Panc1 (cell line): ENCODE data around the gene ADD1. TPM values are rescaled to one million over a fixed set of nuclear protein-coding genes. Genes with fewer than 3 reads are reported as not detected.

Experiments used
- ATAC-seq: fragments of 200-7000 bp; cut with Tn5 transposase; 2 replicates; pipeline ENCODE4 v1.9.1; 2020; ENCODE audit warnings: mild to moderate bottlenecking, moderate library complexity
- BruUV-seq: library from RNA; stranded (reverse); fragments of 400-500 nt; replicated peaks from 2 replicates; lab custom pipeline; 2021; lab: Mats Ljungman, UMichigan
- CTCF ChIA-PET: fragments of 300-600 bp; sonication (Branson Sonifier 250); formaldehyde crosslinking; loops from one replicate; lab custom pipeline; 2022; ENCODE audit warnings: antibody characterized with exemption; lab: Charles Lee
- POLR2A ChIA-PET: fragments of 300-600 bp; sonication (Branson Sonifier 250); formaldehyde crosslinking; loops from one replicate; lab custom pipeline; 2022; ENCODE audit warnings: antibody characterized with exemption; lab: Charles Lee
- DNase-seq: peaks from one replicate; pipeline ENCODE4 v3.0.0-alpha.2; 2010; ENCODE audit warnings: low read depth, low spot score
- H3K27ac ChIP-seq: 2 replicates; pipeline ENCODE4 v1.5.1; 2011; ENCODE audit warnings: mild to moderate bottlenecking, low read length, inconsistent platforms
- H3K27me3 ChIP-seq: fragments of 200-500 bp; sonication (Bioruptor generic); 2 replicates; pipeline ENCODE4 v1.6.0; 2014; ENCODE audit warnings: low read length, inconsistent platforms; ENCODE audit not compliant: control insufficient read depth, insufficient read depth
- H3K36me3 ChIP-seq: fragments of 200-500 bp; sonication (Bioruptor generic); 2 replicates; pipeline ENCODE4 v1.5.1; 2014; ENCODE audit warnings: inconsistent platforms, mild to moderate bottlenecking, low read length, moderate library complexity; ENCODE audit not compliant: control insufficient read depth, insufficient read depth
- H3K4me1 ChIP-seq: 2 replicates; pipeline ENCODE4 v1.5.1; 2011; ENCODE audit warnings: inconsistent platforms, mild to moderate bottlenecking, low read length, moderate library complexity; ENCODE audit not compliant: control insufficient read depth, insufficient read depth
- H3K4me3 ChIP-seq, 2 experiments: 2 replicates each; pipeline ENCODE4 v1.5.1; 2011 to 2012; ENCODE audit warnings: low read depth in 2 of 2, low read length in 2 of 2, mild to moderate bottlenecking in 2 of 2, inconsistent platforms in 1 of 2, moderate library complexity in 1 of 2
- H3K9me3 ChIP-seq: fragments of 200-500 bp; sonication (Bioruptor generic); 2 replicates; pipeline ENCODE4 v1.5.1; 2014; ENCODE audit warnings: low read depth, mild to moderate bottlenecking, inconsistent platforms, low read length, moderate library complexity; ENCODE audit not compliant: control insufficient read depth, insufficient read depth
- POLR2AphosphoS5 ChIP-seq: IDR thresholded peaks from 2 replicates; pipeline ENCODE4 v1.6.1; 2012; ENCODE audit warnings: mild to moderate bottlenecking, low read depth, low read length, moderate library complexity
- SIN3A ChIP-seq: IDR thresholded peaks from 2 replicates; pipeline ENCODE4 v1.6.1; 2012; ENCODE audit warnings: low read depth, mild to moderate bottlenecking, low read length, moderate library complexity, borderline replicate concordance; ENCODE audit not compliant: insufficient read depth
- TCF7L2 ChIP-seq: IDR thresholded peaks from 2 replicates; pipeline ENCODE4 v1.6.1; 2011; ENCODE audit warnings: mild to moderate bottlenecking, low read depth, low read length, inconsistent platforms
- in situ Hi-C: cut with HindIII; loops from 2 replicates; pipeline ENCODE4 v1.10.0; 2016; ENCODE audit warnings: low sequenced_read_pairs, low pct_unique_long_range_greater_than_20kb
- intact Hi-C: fragments of 100-400 bp; cut with micrococcal nuclease; formaldehyde crosslinking; loops from one replicate; pipeline ENCODE4 v1.10.0; 2022; ENCODE audit not compliant: unreplicated experiment
- total RNA-seq: library from RNA; stranded (reverse); gene quantifications from one replicate; pipeline ENCODE4 v1.2.1, GENCODE V29; 2021; ENCODE audit not compliant: unreplicated experiment
- TF ChIP-seq, protein P1 (sequence below), 2 experiments: IDR thresholded peaks; 2 replicates each; pipeline ENCODE4 v1.6.1; 2011 to 2012; ENCODE audit warnings: low read depth in 2 of 2, control low read depth in 1 of 2, low read length in 1 of 2, mild to moderate bottlenecking in 1 of 2, moderate library complexity in 1 of 2; ENCODE audit not compliant: insufficient read depth in 1 of 2
- TF ChIP-seq, protein P2 (sequence below): fragments of 450-650 bp; IDR thresholded peaks from 2 replicates; pipeline ENCODE4 v1.5.1; 2017; ENCODE audit warnings: mild to moderate bottlenecking

The ADD1 gene
- total RNA-seq, 1 experiment from 2014 or later = 158 TPM

GRCh38 chr4:2925931-2926860, 82.6 kb downstream of the ADD1 start:
- H3K4me1 ChIP-seq = peaks cover 7% of the 10 kb centered on the region; the same call in 1 of the 2 replicates
- no peak overlapping the region for H3K4me3 ChIP-seq
- H3K9me3 ChIP-seq = no peaks in the 10 kb centered on the region
- ATAC-seq (no peak), DNase-seq (no peak)
- ChIA-PET POLR2A (no interaction called here), CTCF (no interaction called here)
- BruUV-seq = no TSS peak
- H3K27me3 ChIP-seq = no peaks in the 10 kb centered on the region
- in situ Hi-C loops = no loop called here
- H3K36me3 ChIP-seq = no peaks in the 10 kb centered on the region
- TF ChIP-seq, protein P1, sequence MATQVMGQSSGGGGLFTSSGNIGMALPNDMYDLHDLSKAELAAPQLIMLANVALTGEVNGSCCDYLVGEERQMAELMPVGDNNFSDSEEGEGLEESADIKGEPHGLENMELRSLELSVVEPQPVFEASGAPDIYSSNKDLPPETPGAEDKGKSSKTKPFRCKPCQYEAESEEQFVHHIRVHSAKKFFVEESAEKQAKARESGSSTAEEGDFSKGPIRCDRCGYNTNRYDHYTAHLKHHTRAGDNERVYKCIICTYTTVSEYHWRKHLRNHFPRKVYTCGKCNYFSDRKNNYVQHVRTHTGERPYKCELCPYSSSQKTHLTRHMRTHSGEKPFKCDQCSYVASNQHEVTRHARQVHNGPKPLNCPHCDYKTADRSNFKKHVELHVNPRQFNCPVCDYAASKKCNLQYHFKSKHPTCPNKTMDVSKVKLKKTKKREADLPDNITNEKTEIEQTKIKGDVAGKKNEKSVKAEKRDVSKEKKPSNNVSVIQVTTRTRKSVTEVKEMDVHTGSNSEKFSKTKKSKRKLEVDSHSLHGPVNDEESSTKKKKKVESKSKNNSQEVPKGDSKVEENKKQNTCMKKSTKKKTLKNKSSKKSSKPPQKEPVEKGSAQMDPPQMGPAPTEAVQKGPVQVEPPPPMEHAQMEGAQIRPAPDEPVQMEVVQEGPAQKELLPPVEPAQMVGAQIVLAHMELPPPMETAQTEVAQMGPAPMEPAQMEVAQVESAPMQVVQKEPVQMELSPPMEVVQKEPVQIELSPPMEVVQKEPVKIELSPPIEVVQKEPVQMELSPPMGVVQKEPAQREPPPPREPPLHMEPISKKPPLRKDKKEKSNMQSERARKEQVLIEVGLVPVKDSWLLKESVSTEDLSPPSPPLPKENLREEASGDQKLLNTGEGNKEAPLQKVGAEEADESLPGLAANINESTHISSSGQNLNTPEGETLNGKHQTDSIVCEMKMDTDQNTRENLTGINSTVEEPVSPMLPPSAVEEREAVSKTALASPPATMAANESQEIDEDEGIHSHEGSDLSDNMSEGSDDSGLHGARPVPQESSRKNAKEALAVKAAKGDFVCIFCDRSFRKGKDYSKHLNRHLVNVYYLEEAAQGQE (IDR thresholded peaks at IDR 0.05; ENCODE audit: insufficient read depth in 1 of 2, low read depth in 2 of 2, low read length in 1 of 2) = no peak
- TF ChIP-seq, protein P2, sequence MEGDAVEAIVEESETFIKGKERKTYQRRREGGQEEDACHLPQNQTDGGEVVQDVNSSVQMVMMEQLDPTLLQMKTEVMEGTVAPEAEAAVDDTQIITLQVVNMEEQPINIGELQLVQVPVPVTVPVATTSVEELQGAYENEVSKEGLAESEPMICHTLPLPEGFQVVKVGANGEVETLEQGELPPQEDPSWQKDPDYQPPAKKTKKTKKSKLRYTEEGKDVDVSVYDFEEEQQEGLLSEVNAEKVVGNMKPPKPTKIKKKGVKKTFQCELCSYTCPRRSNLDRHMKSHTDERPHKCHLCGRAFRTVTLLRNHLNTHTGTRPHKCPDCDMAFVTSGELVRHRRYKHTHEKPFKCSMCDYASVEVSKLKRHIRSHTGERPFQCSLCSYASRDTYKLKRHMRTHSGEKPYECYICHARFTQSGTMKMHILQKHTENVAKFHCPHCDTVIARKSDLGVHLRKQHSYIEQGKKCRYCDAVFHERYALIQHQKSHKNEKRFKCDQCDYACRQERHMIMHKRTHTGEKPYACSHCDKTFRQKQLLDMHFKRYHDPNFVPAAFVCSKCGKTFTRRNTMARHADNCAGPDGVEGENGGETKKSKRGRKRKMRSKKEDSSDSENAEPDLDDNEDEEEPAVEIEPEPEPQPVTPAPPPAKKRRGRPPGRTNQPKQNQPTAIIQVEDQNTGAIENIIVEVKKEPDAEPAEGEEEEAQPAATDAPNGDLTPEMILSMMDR = no peak
- TF ChIP-seq TCF7L2 (no peak), POLR2AphosphoS5 (no peak), SIN3A (no peak)
- intact Hi-C loops = no loop called here
- no peak overlapping the region for H3K27ac ChIP-seq

DNA sequence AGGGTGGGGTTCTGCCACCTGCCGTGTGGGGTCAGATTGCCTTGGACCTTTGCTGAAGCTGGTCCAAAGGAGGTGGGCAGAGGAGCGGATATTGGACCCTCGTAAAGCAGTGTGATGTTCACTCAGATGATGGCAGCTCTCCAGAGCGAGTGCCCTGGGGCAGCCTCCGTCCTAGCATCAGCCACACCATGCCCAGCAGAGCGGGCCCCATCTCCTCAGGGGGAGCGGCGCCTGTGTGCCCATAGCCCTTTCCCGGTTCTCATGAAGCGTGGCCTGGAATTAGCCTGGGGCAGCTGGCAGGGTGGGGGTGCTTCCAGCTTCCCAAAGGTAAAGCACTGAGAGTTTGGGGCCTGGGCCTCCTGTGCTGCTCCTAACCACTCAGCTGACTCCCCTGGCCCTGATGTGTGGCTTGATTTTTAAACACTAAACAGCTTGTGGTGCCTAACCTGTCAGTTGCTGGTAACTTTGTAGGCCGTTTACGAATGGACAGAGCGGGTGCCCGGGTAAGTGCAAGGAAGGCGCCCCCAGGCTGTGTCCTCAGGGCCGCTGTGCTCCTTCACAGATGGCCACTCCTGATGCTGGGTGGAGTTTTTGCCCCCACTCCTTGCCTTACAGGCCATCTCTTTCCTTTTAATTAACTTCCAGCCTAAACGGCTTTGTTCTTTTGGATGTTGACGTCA, 83.5 kb downstream of the ADD1 start:
- Histone ChIP-seq H3K27ac (no peak overlapping the region), H3K27me3 (no peaks in the 10 kb centered on the region), H3K36me3 (no peaks in the 10 kb centered on the region), H3K4me3 (no peak overlapping the region), H3K9me3 (no peaks in the 10 kb centered on the region), H3K4me1 (peaks cover 12% of the 10 kb centered on the region; the same call in 1 of the 2 replicates)
- in situ Hi-C loops (no loop called here), intact Hi-C loops (no loop called here)
- DNase-seq (no peak), ATAC-seq (no peak)
- ChIA-PET POLR2A (no interaction called here), CTCF (no interaction called here)
- TF ChIP-seq, protein P2 = no peak
- TF ChIP-seq POLR2AphosphoS5 = no peak
- TF ChIP-seq, protein P1 (IDR thresholded peaks at IDR 0.05; ENCODE audit: insufficient read depth in 1 of 2, low read depth in 2 of 2, low read length in 1 of 2) = no peak
- no peak for TF ChIP-seq SIN3A
- TF ChIP-seq TCF7L2 = no peak
- BruUV-seq = no TSS peak
